Fibroblast of lung (primary cell): ENCODE measurements around the gene KCTD18.

Experiments
- EZH2 ChIP-seq: IDR thresholded peaks from 2 replicates; pipeline ENCODE4 v1.5.1; 2012; ENCODE audit warnings: low read length, control low read depth, mild to moderate bottlenecking; ENCODE audit errors: missing control alignments
- TF ChIP-seq, protein P1 (sequence below), 2 donors: IDR thresholded peaks in 1 of 2; conservative IDR thresholded peaks in 1 of 2; 1 replicate in 1 of 2; 2 replicates in 1 of 2; pipeline ENCODE4 v1.5.1; 2011 to 2012; ENCODE audit warnings: low read length in 2 of 2, control low read depth in 1 of 2, inconsistent platforms in 1 of 2, low read depth in 1 of 2, mild to moderate bottlenecking in 1 of 2

DNA sequence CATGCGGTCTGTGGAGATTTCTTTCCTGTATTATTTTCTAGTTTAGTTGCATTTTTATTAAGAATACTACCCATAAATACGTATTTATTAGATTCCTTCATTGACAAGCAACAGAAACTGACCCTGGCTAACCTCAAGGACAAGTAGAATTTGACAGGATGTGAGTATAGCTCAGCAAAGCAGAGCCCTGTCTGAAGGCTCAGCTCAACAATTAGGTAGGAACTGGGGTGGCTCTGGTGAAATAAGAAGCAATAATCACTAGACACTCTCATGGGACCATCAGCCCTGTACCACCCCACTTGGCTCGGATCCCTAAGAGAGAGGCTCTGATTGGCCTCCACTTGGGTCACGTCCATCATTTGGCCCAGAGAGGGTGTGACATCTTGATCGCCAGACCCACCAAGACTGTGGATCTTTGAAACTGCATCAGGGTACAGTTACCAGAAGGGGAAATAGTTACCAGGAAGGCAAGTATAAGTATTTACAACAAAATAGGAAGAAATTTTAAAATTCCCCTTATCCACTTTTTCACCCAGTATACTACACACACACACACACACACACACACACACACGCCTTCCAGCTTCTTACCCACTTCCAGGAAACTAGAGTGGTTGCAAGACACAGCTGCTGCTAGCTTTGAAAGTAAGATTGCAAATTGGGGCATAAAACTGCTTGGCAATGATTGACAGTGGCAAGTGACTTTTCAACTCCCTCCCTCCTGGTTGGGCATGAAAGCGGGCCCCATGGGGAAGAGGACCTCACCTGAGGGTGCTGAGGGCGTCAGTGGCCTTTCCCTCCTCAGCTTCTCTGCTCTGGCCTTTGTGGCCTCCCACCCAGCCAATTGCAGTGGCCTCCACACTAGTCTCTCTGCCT lies 41.8 kb downstream of the KCTD18 start:
- TF ChIP-seq, protein P1, sequence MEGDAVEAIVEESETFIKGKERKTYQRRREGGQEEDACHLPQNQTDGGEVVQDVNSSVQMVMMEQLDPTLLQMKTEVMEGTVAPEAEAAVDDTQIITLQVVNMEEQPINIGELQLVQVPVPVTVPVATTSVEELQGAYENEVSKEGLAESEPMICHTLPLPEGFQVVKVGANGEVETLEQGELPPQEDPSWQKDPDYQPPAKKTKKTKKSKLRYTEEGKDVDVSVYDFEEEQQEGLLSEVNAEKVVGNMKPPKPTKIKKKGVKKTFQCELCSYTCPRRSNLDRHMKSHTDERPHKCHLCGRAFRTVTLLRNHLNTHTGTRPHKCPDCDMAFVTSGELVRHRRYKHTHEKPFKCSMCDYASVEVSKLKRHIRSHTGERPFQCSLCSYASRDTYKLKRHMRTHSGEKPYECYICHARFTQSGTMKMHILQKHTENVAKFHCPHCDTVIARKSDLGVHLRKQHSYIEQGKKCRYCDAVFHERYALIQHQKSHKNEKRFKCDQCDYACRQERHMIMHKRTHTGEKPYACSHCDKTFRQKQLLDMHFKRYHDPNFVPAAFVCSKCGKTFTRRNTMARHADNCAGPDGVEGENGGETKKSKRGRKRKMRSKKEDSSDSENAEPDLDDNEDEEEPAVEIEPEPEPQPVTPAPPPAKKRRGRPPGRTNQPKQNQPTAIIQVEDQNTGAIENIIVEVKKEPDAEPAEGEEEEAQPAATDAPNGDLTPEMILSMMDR (conservative IDR thresholded peaks at IDR 0.05 in 1 of 2, IDR thresholded peaks at IDR 0.05 in 1 of 2; ENCODE audit: low read depth in 1 of 2, low read length in 2 of 2): no peak
- no peak for TF ChIP-seq EZH2
